ENCODE data around the gene KLHL29.

KLHL29 gene

GRCh38 chr2:23423873-23424680 is 39.1 kb downstream of the KLHL29 start:
- TF ChIP-seq MAX (IDR thresholded peaks at IDR 0.05; ENCODE audit: low read depth, low read length) (no peak), POLR2A (IDR thresholded peaks at IDR 0.05; ENCODE audit: extremely low read depth, insufficient read length) (no peak), MYC (IDR thresholded peaks at IDR 0.05; ENCODE audit: low read depth, low read length) (no peak), CTCF (IDR thresholded peaks at IDR 0.05; ENCODE audit: low read depth, low read length) (no peak)
- DNase-seq (ENCODE audit: low read depth) = no peak

GRCh38 chr2:23425338-23425871 is 40.4 kb downstream of the KLHL29 start:
- DNase-seq (ENCODE audit: low read depth) = no peak
- no peak overlapping the region for H3K4me3 ChIP-seq (ENCODE audit: low read depth, low read length)
- TF ChIP-seq CTCF (IDR thresholded peaks at IDR 0.05; ENCODE audit: low read depth, low read length) (no peak), MYC (IDR thresholded peaks at IDR 0.05; ENCODE audit: low read depth, low read length) (no peak), POLR2A (IDR thresholded peaks at IDR 0.05; ENCODE audit: extremely low read depth, insufficient read length) (no peak), MAX (IDR thresholded peaks at IDR 0.05; ENCODE audit: low read depth, low read length) (no peak)

More at GRCh38 chr2:23423873-23424680, 39.1 kb downstream of the KLHL29 start:
- H3K4me3 ChIP-seq (ENCODE audit: low read depth, low read length) = no peak overlapping the region

- DNase-seq (ENCODE audit: low read depth) = no peak
- H3K4me3 ChIP-seq (ENCODE audit: low read depth, low read length) = no peak overlapping the region
- TF ChIP-seq CTCF (IDR thresholded peaks at IDR 0.05; ENCODE audit: low read depth, low read length) = no peak
- no peak for TF ChIP-seq MYC (IDR thresholded peaks at IDR 0.05; ENCODE audit: low read depth, low read length)
- TF ChIP-seq MAX (IDR thresholded peaks at IDR 0.05; ENCODE audit: low read depth, low read length) = no peak
- TF ChIP-seq POLR2A (IDR thresholded peaks at IDR 0.05; ENCODE audit: extremely low read depth, insufficient read length) = no peak
These were observed 40.9 kb downstream of the KLHL29 start for GRCh38 chr2:23425885-23426262.

GRCh38 chr2:23426263-23426905 is 41.4 kb downstream of the KLHL29 start:
- DNase-seq (ENCODE audit: low read depth) = no peak
- TF ChIP-seq MYC (IDR thresholded peaks at IDR 0.05; ENCODE audit: low read depth, low read length) = no peak
- no peak for TF ChIP-seq POLR2A (IDR thresholded peaks at IDR 0.05; ENCODE audit: extremely low read depth, insufficient read length)
- TF ChIP-seq CTCF (IDR thresholded peaks at IDR 0.05; ENCODE audit: low read depth, low read length) = no peak
- no peak overlapping the region for H3K4me3 ChIP-seq (ENCODE audit: low read depth, low read length)

- no peak for TF ChIP-seq POLR2A (IDR thresholded peaks at IDR 0.05; ENCODE audit: extremely low read depth, insufficient read length)
- no peak for TF ChIP-seq CTCF (IDR thresholded peaks at IDR 0.05; ENCODE audit: low read depth, low read length)
- TF ChIP-seq MYC (IDR thresholded peaks at IDR 0.05; ENCODE audit: low read depth, low read length) = no peak
- no peak for TF ChIP-seq MAX (IDR thresholded peaks at IDR 0.05; ENCODE audit: low read depth, low read length)
- H3K4me3 ChIP-seq (ENCODE audit: low read depth, low read length) = no peak overlapping the region
- peak; percentile 20 for DNase-seq (ENCODE audit: low read depth)
These were observed 42.4 kb downstream of the KLHL29 start for GRCh38 chr2:23427350-23427749.

Data from NB4 (cell line).